Activated CD4-positive, alpha-beta T cell treated with anti-CD3 and anti-CD28 coated beads, Interleukin-2, amount 10 ng/mL, durations not matched to agents 24 days and 14 days (primary cell): ENCODE data around the gene TRIM29. TPM values are rescaled to one million over a fixed set of nuclear protein-coding genes. Genes with fewer than 3 reads are reported as not detected.

Source experiments
- DNase-seq: peaks from one replicate; pipeline ENCODE4 v3.0.0; 2022
- H3K27ac Mint-ChIP-seq: one replicate; pipeline ENCODE4 v1.8.0; 2022; ENCODE audit warnings: mild to moderate bottlenecking, mixed read lengths
- H3K27me3 Mint-ChIP-seq: one replicate; pipeline ENCODE4 v1.8.0; 2022; ENCODE audit warnings: mixed read lengths
- H3K36me3 Mint-ChIP-seq: one replicate; pipeline ENCODE4 v1.8.0; 2022; ENCODE audit warnings: low read depth, mild to moderate bottlenecking, mixed read lengths
- H3K4me1 Mint-ChIP-seq: one replicate; pipeline ENCODE4 v1.8.0; 2021; ENCODE audit warnings: mixed read lengths
- H3K4me3 Mint-ChIP-seq: one replicate; pipeline ENCODE4 v1.8.0; 2022; ENCODE audit warnings: mild to moderate bottlenecking, moderate library complexity, mixed read lengths
- H3K9me3 Mint-ChIP-seq: one replicate; pipeline ENCODE4 v1.8.0; 2021; ENCODE audit warnings: mixed read lengths
- intact Hi-C: fragments of 100-400 bp; cut with micrococcal nuclease; formaldehyde crosslinking; loops from one replicate; pipeline ENCODE4 v1.15.1; 2023
- total RNA-seq: library from RNA; stranded (reverse); gene quantifications from 2 replicates; pipeline ENCODE4 v1.2.3, GENCODE V29; 2022

TRIM29 gene
- total RNA-seq, 1 donor from 2014 or later, result not detected

DNA sequence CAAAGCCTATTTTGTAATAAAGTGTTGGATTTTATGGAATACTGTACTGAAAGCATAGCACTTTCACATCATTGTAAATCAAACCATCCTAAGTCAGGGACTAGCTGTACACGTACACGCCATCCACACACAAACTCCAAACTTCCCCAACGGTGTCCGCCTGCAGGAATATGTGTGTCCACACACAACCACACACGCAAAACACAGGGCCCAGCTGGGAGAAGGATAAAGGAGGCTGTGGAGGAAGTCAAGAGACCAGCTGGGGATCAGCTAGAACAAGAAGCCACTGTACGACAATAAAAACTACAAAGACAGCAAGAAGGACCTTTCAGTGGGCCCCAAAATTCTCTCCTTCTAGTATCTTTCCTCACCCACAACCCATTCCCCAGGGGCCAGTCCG lies 1.6 kb downstream of the TRIM29 start:
- Mint-ChIP-seq H3K4me1 (no peaks in the 10 kb centered on the region), H3K4me3 (no peak overlapping the region), H3K36me3 (no peaks in the 10 kb centered on the region), H3K27ac (no peak overlapping the region), H3K27me3 (peaks cover 6% of the 10 kb centered on the region), H3K9me3 (no peaks in the 10 kb centered on the region)
- intact Hi-C loops, result no loop called here
- no peak for DNase-seq

DNA sequence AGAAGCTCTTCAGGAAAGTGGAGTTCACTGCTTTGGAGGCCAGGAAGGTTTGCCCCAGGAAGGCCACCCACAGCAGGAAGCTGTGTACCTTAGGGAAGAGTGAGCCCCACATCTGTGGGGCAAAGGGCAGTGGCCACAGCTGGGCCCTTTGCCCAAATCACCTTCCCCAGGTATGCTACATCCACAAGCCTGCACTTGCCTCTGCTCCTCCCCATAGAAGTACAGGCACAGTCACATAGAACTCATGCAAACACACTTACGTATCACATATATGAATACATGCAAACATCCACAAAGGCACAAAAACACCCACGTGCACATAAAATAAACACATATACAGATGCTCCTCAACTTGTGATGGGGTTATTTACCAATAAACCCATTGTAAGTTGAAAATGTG lies 2.1 kb downstream of the TRIM29 start:
- Mint-ChIP-seq H3K27me3 (peaks cover 6% of the 10 kb centered on the region), H3K4me1 (no peaks in the 10 kb centered on the region), H3K4me3 (no peak overlapping the region), H3K9me3 (no peaks in the 10 kb centered on the region), H3K27ac (no peak overlapping the region), H3K36me3 (no peaks in the 10 kb centered on the region)
- no peak for DNase-seq
- intact Hi-C loops, result no loop called here

DNA sequence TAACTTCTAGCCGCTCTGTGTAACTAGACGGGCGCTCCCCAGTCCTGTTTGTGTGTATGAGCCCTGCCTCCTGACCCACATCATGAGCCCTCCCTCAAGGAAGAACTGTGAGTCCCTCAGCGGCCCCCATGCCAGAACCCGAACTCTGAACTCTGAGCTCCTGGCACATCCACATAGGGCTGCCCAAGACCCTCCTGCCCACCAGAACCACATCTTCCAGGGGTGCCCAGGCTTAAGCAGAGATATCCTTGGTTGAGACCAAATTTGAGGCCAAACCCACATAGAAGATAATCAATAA lies 3.0 kb downstream of the TRIM29 start:
- peaks cover 2% of the 10 kb centered on the region for H3K27me3 Mint-ChIP-seq
- no peak overlapping the region for H3K27ac Mint-ChIP-seq
- no peak overlapping the region for H3K4me3 Mint-ChIP-seq
- no peaks in the 10 kb centered on the region for H3K9me3 Mint-ChIP-seq
- intact Hi-C loops, result no loop called here
- no peaks in the 10 kb centered on the region for H3K4me1 Mint-ChIP-seq
- no peak for DNase-seq
- H3K36me3 Mint-ChIP-seq, result no peaks in the 10 kb centered on the region

DNA sequence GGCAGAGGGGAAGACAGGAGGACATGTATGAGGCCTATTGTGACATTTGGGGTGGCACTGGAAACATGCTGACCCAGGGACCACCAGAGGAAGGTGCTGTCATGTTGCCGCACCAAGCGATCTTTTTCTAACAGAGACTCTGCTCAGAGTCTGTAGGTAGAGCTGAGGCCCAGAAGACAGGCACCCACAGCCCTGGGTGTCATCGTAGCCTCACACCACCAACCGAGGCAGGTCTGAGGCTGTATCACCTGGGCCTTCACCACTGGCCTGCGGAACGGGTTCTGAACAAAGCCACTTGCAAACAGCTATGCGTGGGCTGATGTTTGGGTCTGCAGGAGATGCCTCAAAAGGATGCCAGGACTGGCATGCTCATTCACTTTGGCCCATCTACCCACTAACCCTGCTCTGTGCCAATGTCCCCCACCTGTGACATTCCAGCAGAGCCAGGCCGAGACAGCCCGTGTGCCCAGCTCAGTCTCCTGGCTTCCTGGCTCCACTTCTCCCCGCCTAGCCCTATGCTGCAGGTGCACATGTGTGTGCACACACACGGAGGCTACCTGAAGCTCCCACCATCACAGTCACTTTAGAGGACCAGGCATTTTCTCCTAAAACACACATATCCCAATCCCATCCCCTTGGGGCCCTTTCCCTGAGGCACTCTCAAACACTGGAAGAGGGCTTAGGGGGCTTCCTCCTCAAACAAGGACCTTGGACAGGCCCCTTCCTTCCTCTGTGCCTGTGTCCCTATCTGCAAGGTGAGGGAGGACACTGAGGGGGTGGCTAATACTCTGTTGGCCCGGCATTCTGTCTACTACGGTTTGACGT lies 3.6 kb downstream of the TRIM29 start:
- no peak for DNase-seq
- H3K4me1 Mint-ChIP-seq, result no peaks in the 10 kb centered on the region

DNA sequence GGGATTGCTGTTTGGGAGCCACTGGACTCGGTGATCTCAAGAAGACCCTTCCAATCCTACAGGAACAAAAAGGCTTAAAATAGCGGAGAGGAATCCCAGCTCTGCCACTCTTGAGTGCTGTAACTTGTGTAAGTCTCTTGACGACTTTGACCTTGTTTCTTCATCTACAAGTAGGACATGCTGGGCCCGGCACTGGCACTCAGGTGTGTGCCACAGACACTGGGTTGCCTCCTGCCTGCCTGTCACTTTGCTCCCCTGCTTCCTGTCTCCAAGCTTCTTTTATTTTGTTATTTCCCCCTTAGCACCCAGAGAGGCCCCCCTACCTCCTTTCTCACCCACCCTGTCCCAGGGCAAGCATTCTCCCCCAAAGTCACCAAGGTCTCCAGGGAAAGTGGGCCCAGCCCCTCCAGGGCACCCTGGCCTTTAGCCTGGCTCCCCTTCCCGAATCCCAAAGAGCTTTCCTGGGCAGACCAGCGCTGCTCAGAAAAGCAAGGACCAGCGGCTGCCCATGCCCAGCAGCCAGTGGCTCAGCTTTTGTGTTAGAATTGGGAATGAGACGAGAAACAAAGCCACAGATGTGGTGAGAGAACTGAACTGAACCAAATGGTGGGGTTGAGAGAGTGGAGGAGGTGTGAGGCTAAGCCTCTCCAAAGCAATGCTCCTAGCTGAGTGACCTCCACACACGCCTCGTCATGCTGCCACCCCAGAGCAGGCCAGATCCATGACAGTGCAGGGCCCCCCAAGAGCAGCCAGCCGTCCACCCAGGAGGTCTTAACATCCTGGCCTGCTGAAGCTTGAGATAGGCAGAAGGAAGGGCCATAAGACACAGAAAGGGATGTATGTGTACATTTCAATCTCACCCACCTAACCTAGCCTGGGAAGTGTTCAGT lies 4.5 kb downstream of the TRIM29 start:
- no peak overlapping the region for H3K4me3 Mint-ChIP-seq
- DNase-seq, result no peak
- intact Hi-C loops, result no loop called here
- no peaks in the 10 kb centered on the region for H3K9me3 Mint-ChIP-seq
- no peaks in the 10 kb centered on the region for H3K4me1 Mint-ChIP-seq
- no peaks in the 10 kb centered on the region for H3K36me3 Mint-ChIP-seq
- no peak overlapping the region for H3K27ac Mint-ChIP-seq
- no peaks in the 10 kb centered on the region for H3K27me3 Mint-ChIP-seq

More for the DNA sequence above, 3.6 kb downstream of the TRIM29 start:
- Mint-ChIP-seq H3K27ac (no peak overlapping the region), H3K9me3 (no peaks in the 10 kb centered on the region), H3K27me3 (no peaks in the 10 kb centered on the region), H3K36me3 (no peaks in the 10 kb centered on the region), H3K4me3 (no peak overlapping the region)
- intact Hi-C loops, result no loop called here

DNA sequence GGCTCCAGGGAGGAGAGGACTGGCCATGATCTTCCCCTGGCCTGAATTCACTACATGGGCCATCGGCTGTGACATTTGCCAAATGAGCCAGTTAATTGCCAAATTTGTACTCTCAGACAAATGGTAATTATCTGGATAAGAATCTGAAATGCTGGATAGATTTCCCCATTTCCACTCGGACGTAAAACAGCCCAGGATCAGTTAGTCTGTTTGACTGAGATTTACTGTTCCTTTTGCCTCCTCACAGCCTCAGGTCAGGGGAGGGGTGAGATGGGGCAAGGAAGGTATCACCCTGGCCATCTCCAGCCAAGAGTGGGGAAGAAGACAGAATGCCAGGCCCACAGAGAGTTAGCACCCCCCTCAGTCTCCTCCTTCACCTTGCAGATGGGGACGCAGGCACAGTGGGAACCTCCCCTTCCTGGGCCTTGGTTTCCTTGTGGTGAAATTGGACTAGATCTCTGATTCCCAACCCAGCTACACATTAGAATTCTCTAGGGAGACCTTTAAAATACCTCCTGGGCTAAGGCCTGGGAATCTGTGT lies 5.2 kb downstream of the TRIM29 start:
- intact Hi-C loops, result no loop called here

DNA sequence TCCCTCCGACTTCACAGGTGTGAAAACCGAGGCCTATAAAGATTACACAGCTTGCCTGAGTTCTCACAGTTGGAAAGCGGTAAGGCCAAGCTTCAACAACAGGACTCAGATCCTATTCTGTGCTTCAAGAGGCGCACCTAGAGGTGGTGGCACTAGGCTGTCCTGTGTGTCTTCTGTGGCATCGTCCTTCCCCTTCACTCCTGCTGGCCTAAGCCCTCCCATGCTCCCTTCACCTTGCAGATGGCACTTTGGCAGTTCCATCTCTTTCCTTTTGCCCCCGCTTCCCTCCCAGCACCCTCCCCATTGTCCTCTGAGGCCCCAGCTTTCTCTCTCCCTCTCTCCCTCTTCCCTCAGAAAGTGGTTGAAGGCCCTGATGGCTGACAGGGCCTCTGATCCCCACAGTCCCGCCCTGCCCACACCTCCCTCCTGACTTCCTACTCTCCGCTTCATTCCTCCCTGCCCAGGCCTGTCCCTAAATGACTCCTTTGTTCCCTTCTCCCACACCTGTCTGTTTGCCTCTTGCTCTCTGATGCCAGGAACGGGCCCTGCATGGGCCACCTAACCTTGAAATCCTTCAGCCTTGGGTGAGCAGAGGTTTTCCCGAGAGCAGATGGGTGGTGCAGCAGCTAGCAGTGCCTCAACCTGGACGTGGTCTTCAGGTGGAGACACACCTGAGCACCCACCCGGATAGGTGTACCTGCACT lies 5.8 kb downstream of the TRIM29 start:
- no peak overlapping the region for H3K27ac Mint-ChIP-seq
- DNase-seq, result no peak
- H3K36me3 Mint-ChIP-seq, result no peaks in the 10 kb centered on the region
- H3K27me3 Mint-ChIP-seq, result no peaks in the 10 kb centered on the region
- H3K9me3 Mint-ChIP-seq, result no peaks in the 10 kb centered on the region
- no peak overlapping the region for H3K4me3 Mint-ChIP-seq
- intact Hi-C loops, result no loop called here
- no peaks in the 10 kb centered on the region for H3K4me1 Mint-ChIP-seq

More for the DNA sequence above, 5.2 kb downstream of the TRIM29 start:
- no peaks in the 10 kb centered on the region for H3K9me3 Mint-ChIP-seq
- H3K27ac Mint-ChIP-seq, result no peak overlapping the region
- DNase-seq, result no peak
- H3K4me1 Mint-ChIP-seq, result no peaks in the 10 kb centered on the region
- H3K36me3 Mint-ChIP-seq, result no peaks in the 10 kb centered on the region
- no peak overlapping the region for H3K4me3 Mint-ChIP-seq
- H3K27me3 Mint-ChIP-seq, result no peaks in the 10 kb centered on the region

DNA sequence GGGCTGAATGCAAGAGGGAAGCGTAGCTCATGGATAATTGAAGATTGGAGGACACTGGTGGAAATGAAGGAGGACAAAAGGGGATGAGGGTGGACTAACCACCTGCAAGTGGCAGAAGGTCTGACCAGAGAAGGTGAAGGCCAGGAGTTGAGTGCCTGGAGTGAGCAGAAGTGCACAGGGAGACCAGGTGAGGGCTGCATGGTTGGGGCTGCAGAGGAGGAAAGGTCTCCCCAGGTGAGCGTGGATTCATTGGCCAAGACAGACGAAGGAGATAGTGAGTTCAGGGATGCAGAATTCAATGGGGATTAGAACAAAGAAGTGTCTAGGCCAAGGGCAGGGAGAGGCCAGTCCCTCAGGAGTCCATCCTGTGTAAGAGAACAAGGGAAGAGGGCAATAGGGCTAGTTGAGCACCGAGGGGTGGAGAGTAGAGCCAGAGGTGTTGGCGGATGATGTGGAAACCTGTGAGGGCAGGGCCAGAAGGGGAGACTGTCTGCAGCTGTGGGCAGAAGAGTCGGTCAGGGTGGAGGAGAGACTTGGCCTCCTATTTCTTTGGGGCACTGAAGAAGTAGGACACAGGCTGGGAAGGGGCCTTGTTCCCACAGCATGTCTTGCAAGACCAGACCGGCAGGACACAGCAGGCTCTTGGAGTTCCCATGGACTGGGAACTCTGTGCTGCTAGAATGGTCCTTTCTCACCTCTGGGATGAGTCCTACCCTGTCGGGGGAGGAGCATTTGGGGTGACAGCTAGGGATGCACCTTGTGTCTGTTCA lies 6.7 kb downstream of the TRIM29 start:
- Mint-ChIP-seq H3K36me3 (no peaks in the 10 kb centered on the region), H3K9me3 (no peaks in the 10 kb centered on the region), H3K4me3 (no peak overlapping the region), H3K27ac (no peak overlapping the region), H3K27me3 (no peaks in the 10 kb centered on the region), H3K4me1 (no peaks in the 10 kb centered on the region)
- DNase-seq, result no peak
- intact Hi-C loops, result no loop called here

DNA sequence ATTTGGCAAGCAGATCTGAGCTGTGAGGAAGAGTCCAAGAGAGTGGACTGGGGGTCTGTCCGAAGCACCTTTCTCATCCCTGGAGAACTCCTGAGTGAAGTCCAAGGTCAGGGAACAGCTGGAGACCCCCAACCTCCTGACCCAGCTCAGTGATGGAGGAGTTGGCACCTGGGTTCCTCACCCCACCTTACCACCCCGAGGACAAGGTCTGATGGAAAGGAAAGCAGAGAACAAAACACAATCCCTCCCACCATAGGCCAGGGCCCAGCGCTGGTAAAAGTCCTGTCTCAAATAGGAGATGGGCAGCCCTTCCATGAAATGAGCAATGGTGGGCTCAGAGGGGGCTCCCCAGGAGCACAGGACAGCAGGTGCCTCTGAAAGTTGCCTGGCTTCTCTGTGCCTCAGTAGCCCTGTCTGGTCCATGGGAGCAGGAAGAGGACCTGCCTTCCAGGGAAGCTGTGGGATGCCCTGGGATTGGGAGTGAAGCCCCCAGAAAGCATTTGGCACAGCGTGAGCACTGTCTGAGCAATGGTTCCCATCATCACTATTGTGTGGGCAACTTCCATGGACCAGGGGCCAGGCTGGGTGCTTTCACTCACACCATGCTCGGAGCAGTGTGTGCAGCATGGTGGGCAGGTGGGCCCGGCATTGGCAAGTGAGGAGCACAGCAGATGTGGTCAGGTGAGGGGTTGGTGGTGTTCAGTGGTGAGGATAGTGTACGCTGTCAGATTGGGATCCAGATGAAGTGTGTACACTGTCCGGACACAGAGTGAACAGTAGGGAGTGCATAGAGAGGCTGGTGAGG lies 7.5 kb downstream of the TRIM29 start:
- Mint-ChIP-seq H3K27ac (no peak overlapping the region), H3K4me1 (no peaks in the 10 kb centered on the region), H3K4me3 (no peak overlapping the region), H3K27me3 (no peaks in the 10 kb centered on the region), H3K9me3 (no peaks in the 10 kb centered on the region), H3K36me3 (no peaks in the 10 kb centered on the region)
- intact Hi-C loops, result no loop called here
- DNase-seq, result no peak

DNA sequence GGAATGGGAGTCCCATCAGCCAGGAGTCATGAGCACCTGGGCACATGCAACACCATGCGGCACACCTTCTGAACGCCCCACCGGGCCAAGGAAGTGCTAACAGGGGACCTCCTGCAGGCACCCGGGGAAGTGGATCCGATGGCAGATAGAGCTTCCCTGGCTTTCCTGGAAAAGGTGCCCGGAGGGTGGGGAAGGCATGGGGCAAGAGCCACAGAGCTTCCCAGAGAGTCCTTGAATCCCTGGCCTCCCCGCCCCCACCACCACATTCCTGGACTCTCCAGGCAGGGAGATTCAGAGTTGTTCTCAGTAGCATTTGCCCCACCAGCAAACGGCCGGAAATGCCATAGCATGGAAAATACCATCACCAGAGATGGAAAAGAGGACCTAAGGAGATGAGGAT lies 8.3 kb downstream of the TRIM29 start:
- Mint-ChIP-seq H3K4me3 (no peak overlapping the region), H3K36me3 (no peaks in the 10 kb centered on the region), H3K4me1 (no peaks in the 10 kb centered on the region), H3K27ac (no peak overlapping the region), H3K27me3 (no peaks in the 10 kb centered on the region), H3K9me3 (no peaks in the 10 kb centered on the region)
- intact Hi-C loops, result no loop called here
- DNase-seq, result no peak

DNA sequence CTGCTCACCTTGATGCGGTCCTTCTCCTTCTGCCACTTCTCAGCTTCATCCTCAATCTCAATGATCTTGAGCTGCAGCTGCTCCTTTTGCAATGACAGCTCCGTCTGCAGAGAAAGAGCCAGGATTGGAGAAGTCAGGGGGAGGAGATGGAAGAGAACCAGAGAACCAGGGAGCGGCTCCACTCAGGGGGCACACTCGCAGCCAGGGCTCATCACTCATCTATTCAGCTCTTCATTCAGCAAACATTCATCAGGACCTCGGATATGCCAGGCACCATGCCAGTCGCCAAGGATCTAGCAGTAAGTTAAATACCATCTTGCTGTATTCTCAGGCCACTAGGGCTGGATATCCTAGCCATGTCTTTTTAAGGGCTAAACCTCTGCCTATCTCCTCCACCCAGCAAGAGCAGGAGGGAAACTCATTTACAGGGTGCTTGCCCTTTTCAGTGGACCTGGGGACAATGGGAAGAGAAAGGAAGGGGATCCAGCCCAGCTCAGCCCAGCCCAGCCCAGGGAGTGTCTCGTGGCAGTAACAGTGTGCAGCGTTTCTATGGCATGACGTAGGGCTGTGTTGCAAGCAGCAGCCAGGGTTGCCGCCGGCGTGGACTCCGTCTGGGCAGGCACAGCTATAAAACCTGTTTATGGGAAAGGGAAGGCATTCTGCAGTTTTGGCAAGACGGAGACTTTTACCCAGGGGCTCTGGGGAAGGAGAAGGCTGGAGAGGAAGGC lies 9.4 kb downstream of the TRIM29 start:
- Mint-ChIP-seq H3K27me3 (no peaks in the 10 kb centered on the region), H3K36me3 (no peaks in the 10 kb centered on the region), H3K27ac (no peak overlapping the region), H3K4me1 (no peaks in the 10 kb centered on the region), H3K9me3 (no peaks in the 10 kb centered on the region), H3K4me3 (no peak overlapping the region)
- DNase-seq, result no peak
- intact Hi-C loops, result no loop called here

DNA sequence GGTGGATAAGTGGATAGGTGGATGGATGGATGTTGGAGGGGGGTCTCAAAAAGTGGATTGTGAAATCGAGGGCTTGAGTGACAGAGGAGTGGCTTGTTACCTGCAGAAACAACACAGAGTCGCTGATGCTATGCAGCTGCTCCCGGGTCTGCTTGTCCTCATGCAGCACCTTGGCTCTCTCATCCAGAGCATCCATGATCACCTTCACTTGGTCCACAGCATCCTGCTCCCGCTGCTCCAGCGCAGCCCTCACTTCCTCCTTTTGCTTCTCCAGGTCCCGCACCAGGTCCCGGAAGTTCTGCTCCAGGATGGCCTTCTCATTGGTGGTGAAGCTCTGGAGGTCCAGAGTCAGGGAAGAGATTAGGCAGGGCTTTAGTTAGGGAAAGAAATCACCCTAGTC lies 10.7 kb downstream of the TRIM29 start:
- H3K27ac Mint-ChIP-seq, result no peak overlapping the region
- H3K4me1 Mint-ChIP-seq, result no peaks in the 10 kb centered on the region
- no peak for DNase-seq
- intact Hi-C loops, result no loop called here
- H3K9me3 Mint-ChIP-seq, result no peaks in the 10 kb centered on the region
- no peaks in the 10 kb centered on the region for H3K36me3 Mint-ChIP-seq
- H3K27me3 Mint-ChIP-seq, result no peaks in the 10 kb centered on the region
- no peak overlapping the region for H3K4me3 Mint-ChIP-seq
